HG03432 (cell line): ENCODE results near the gene G6PD.
A peak's percentile ranks its signal among the peaks of the same experiment; 100 is the strongest.

Experiments
- ATAC-seq: cut with Tn5 transposase; IDR thresholded peaks from one replicate; pipeline ENCODE4 v1.9.1; 2021; ENCODE audit warnings: mild to moderate bottlenecking, moderate library complexity; ENCODE audit not compliant: unreplicated experiment

G6PD gene

GRCh38 chrX:154488336-154489075, 58.1 kb downstream of the G6PD start:
- no peak for ATAC-seq

- ATAC-seq = no peak
Measured at GRCh38 chrX:154487518-154488290, 58.9 kb downstream of the G6PD start.

GRCh38 chrX:154486396-154487207, 60.0 kb downstream of the G6PD start, which contains the start of gene UBL4A:
UBL4A (minus strand) TSS chrX:154486615; CDS start chrX:154486584, 31 bp downstream.
- ATAC-seq = peak; percentile 33

GRCh38 chrX:154486052-154486395, 60.6 kb downstream of the G6PD start:
- no peak for ATAC-seq

DNA sequence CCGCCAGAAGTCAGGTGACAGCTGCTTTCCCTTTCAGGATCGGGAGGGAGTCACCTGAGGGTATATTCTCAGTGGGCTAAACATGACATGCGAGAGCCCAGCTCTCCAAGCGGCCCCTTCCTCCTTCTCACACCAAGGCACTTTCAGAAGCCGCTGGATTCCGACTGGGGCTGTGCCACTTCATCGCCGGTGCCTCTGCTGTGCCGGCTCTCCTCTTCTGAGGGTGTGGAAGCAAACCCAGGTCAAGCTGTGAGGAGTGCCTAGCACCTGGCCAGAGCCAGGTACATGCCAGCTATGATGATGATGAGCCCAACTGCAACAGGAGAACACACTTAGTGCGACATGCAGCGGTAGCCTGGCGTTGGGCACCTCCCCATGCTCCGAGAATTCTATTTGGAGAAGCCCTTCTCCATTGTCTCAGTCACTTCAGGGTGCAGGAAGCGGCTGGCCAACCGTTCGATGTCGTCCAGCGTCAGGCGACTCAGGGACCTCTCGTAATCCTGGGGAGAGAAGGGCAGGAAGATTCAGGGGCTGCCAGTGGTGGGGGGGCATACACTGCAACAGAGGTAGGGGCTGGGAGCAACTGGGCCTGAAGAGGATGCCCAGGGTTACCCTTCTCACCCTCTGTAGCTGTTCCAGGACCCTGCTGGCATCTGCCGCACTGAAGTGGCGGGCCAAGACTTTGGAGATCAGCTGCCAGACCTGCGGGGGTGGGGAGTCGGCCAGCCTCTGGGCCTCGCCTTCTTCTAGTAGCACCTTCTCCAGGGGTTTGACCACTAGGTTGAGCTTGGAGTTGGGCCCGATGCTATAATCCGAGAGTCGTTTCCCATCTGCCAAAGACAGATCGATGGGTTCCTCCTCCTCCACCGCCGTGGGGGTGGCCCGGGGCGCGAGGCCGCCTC, 61.2 kb downstream of the G6PD start:
- ATAC-seq = no peak

DNA sequence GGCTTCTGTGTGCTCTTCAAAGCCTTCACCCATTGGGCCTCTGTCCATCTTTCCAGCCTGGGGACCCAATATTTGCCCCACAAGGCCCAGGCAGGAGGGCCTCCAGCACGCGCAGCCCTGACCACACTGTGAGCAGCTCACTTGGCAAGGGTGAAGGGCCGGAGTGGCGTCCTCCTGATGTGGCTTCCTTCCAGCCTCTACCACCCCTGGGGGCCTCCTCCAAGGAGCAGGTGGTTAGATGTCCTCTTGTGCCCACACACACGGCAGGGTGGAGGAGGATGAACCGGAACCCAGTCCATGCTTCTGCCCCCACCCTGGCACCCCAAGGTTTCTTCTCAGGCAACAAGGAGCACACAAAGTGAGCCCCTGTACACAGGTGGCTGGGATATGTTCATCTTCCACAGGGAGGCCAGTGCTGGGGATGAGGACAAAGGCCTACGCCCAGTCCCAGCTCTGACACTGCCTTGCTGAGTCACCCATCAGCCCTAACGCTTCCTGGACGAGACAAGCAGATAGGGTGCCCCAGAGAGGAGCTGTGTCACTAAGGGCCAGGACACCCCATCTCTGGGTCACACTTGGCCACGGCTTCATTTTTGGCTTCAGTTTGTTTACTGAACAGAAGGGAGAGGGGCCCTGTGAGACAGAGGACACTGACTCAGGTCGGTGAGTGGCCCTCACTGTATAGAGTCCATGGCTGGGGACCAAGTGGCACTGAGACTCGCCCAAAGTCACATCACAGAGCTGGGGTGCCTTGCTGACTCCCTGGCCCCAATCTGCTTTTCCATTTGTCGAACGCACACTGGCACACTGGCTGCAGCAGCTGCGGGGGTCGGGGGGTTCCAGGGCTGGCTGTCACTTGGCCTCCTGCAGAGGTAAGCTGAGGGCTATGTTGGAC, 62.1 kb downstream of the G6PD start:
- ATAC-seq = no peak

DNA sequence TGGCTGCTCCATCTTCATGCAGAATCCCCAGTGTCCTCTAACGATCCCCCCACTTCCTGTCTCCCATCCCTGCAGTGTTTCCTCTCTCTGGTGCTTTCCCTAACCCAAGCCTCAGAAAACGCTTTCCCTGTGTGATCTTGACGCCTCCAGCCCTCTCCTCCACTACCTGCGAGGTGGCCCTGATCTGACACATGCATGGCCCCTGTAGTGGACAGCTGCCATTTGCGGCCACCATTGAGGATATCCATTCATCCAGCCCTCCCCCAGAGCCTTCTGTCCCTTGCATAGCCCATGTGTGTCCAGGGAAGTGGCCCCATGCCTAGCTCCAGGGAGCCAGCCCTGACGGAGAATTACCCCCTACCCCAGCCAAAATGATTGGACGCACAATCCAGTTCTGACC, 63.3 kb downstream of the G6PD start:
- ATAC-seq = no peak

GRCh38 chrX:154482786-154483185, 63.9 kb downstream of the G6PD start:
- ATAC-seq = no peak

GRCh38 chrX:154481911-154482601, 64.6 kb downstream of the G6PD start:
- no peak for ATAC-seq
